B cell (primary cell): ENCODE results near the gene MINPP1. TPM values are rescaled to one million over a fixed set of nuclear protein-coding genes. Genes with fewer than 3 reads are reported as not detected.

Experiments
- ATAC-seq: fragments of 200-7000 bp; cut with Tn5 transposase; one replicate; pipeline ENCODE4 v1.10.0; 2021; ENCODE audit warnings: low read depth, mild to moderate bottlenecking, moderate number of reproducible peaks, moderate library complexity
- CTCF ChIA-PET: fragments of 350-600 bp; sonication (Branson Sonifier 250); formaldehyde crosslinking; loops from one replicate; lab custom pipeline; 2021; ENCODE audit warnings: antibody characterized with exemption, inconsistent platforms; lab: Charles Lee
- POLR2A ChIA-PET: fragments of 350-600 bp; sonication (Branson Sonifier 250); formaldehyde crosslinking; loops from one replicate; lab custom pipeline; 2021; ENCODE audit warnings: antibody characterized with exemption; lab: Charles Lee
- DNase-seq: peaks from one replicate; pipeline ENCODE4 v3.0.0; 2013
- H2AFZ ChIP-seq: 2 replicates; pipeline ENCODE4 v1.6.1; 2012; ENCODE audit warnings: mild to moderate bottlenecking, low read depth, low read length; ENCODE audit not compliant: insufficient read depth, poor library complexity, severe bottlenecking
- H3K27ac ChIP-seq, 2 donors: 1 replicate in 1 of 2; 2 replicates in 1 of 2; pipeline ENCODE4 v1.5.1; 2012 to 2013; ENCODE audit warnings: low read length in 2 of 2, mild to moderate bottlenecking in 2 of 2, moderate library complexity in 1 of 2
- H3K27me3 ChIP-seq, 4 experiments: fragments of 200-600 bp in 1 of 4; sonication (generic) in 1 of 4; replicated peaks in 1 of 4; 1 replicate in 2 of 4; 2 replicates in 2 of 4; pipeline versions ENCODE4 v1.6.1 to v1.7.0; 2013 to 2016; ENCODE audit warnings: low read length in 3 of 4, mild to moderate bottlenecking in 2 of 4, mixed read lengths in 1 of 4, moderate library complexity in 1 of 4; ENCODE audit not compliant: insufficient read depth in 4 of 4, control insufficient read depth in 3 of 4; ENCODE audit errors: control extremely low read depth in 1 of 4
- H3K36me3 ChIP-seq, 2 experiments: replicated peaks in 1 of 2; 1 replicate in 1 of 2; 2 replicates in 1 of 2; pipeline versions ENCODE4 v1.6.1 to v1.7.1; 2013; ENCODE audit warnings: low read length in 1 of 2; ENCODE audit not compliant: insufficient read depth in 2 of 2, control insufficient read depth in 1 of 2; ENCODE audit errors: control extremely low read depth in 1 of 2, extremely low read depth in 1 of 2
- H3K4me1 ChIP-seq, 2 donors: fragments of 200-600 bp in 1 of 2; sonication (generic) in 1 of 2; 1 replicate in 1 of 2; 2 replicates in 1 of 2; pipeline versions ENCODE4 v1.5.1 to v1.6.1; 2013 to 2017; ENCODE audit warnings: low read length in 2 of 2; ENCODE audit not compliant: control insufficient read depth in 2 of 2, insufficient read depth in 2 of 2
- H3K4me2 ChIP-seq: replicated peaks from 2 replicates; pipeline ENCODE3; 2012; ENCODE audit warnings: mild to moderate bottlenecking, low read depth, low read length; ENCODE audit not compliant: poor library complexity, severe bottlenecking
- H3K4me3 ChIP-seq, 5 experiments: fragments of 200-600 bp in 1 of 5; sonication (generic) in 1 of 5; 1 replicate in 3 of 5; 2 replicates in 2 of 5; pipeline versions ENCODE4 v1.5.1 to v1.7.0; 2011 to 2016; ENCODE audit warnings: low read length in 4 of 5, mild to moderate bottlenecking in 4 of 5, low read depth in 2 of 5, control low read depth in 1 of 5, moderate library complexity in 1 of 5; ENCODE audit not compliant: insufficient read depth in 1 of 5; ENCODE audit errors: control extremely low read depth in 1 of 5, extremely low read depth in 1 of 5
- H3K79me2 ChIP-seq: fragments of 200-600 bp; sonication (generic); one replicate; pipeline ENCODE4 v1.6.0; 2016; ENCODE audit warnings: low read length; ENCODE audit not compliant: control insufficient read depth, insufficient read depth
- H3K9ac ChIP-seq: fragments of 200-600 bp; sonication (generic); 2 replicates; pipeline ENCODE4 v1.6.1; 2017; ENCODE audit warnings: mild to moderate bottlenecking, low read length, moderate library complexity
- H3K9me3 ChIP-seq, 3 donors: one replicate each; pipeline versions ENCODE4 v1.6.1 to v1.7.1; 2013; ENCODE audit warnings: low read length in 2 of 3; ENCODE audit not compliant: control insufficient read depth in 2 of 3, insufficient read depth in 1 of 3; ENCODE audit errors: control extremely low read depth in 1 of 3
- H4K20me1 ChIP-seq: 2 replicates; pipeline ENCODE4 v1.6.0; 2012; ENCODE audit warnings: mild to moderate bottlenecking, low read length; ENCODE audit not compliant: insufficient read depth, control insufficient read depth, poor library complexity, severe bottlenecking
- H3K27ac Mint-ChIP-seq: one replicate; pipeline ENCODE4 v1.8.0; 2021; ENCODE audit warnings: mixed read lengths
- H3K27me3 Mint-ChIP-seq: one replicate; pipeline ENCODE4 v1.8.0; 2021; ENCODE audit warnings: mixed read lengths
- H3K4me1 Mint-ChIP-seq: one replicate; pipeline ENCODE4 v1.8.0; 2021; ENCODE audit warnings: mixed read lengths
- H3K4me3 Mint-ChIP-seq: one replicate; pipeline ENCODE4 v1.8.0; 2021; ENCODE audit warnings: mixed read lengths
- H3K9me3 Mint-ChIP-seq: one replicate; pipeline ENCODE4 v1.8.0; 2022; ENCODE audit warnings: mixed read lengths; ENCODE audit not compliant: insufficient read depth
- CTCF ChIP-seq: fragments of 200-600 bp; IDR thresholded peaks from one replicate; pipeline ENCODE4 v1.8.0; 2022; ENCODE audit warnings: antibody characterized with exemption, mild to moderate bottlenecking
- EZH2 ChIP-seq: IDR thresholded peaks from 2 replicates; pipeline ENCODE4 v1.6.1; 2012; ENCODE audit warnings: borderline replicate concordance, low read depth, mild to moderate bottlenecking, moderate library complexity, low read length; ENCODE audit not compliant: insufficient read depth, poor library complexity, severe bottlenecking
- WGBS: methylation state at CpG from one replicate; pipeline ENCODE4 v1.1.5; 2013; ENCODE audit warnings: missing lambda C conversion rate; ENCODE audit not compliant: insufficient coverage; 5-methylcytosine and 5-hydroxymethylcytosine counted together
- intact Hi-C: fragments of 100-400 bp; cut with micrococcal nuclease; formaldehyde crosslinking; loops from one replicate; pipeline ENCODE4 v1.10.0; 2022
- polyA plus RNA-seq: library from polyadenylated mRNA; depleted of rRNA; stranded (reverse); fragments of >200 nt; gene quantifications from 2 replicates; pipeline ENCODE4 v1.2.3, GENCODE V29; 2012
- total RNA-seq, 2 donors: library from RNA; stranded (reverse); fragments of 120-200 nt in 1 of 2; gene quantifications; 1 replicate in 1 of 2; 2 replicates in 1 of 2; pipeline versions ENCODE4 v1.2.3 to v1.2.4, GENCODE V29; 2013 to 2022

The MINPP1 gene
- total and polyA plus RNA-seq, 2 donors (not counting 1 experiment from before 2014, with no cell fraction given) = 2.7 to 9.4 TPM

- TF ChIP-seq EZH2 (no peak), CTCF (no peak)
- Mint-ChIP-seq H3K4me1 (no peaks in the 10 kb centered on the region), H3K9me3 (peaks cover 5% of the 10 kb centered on the region), H3K27ac (no peak overlapping the region), H3K4me3 (no peak overlapping the region), H3K27me3 (peaks cover 28% of the 10 kb centered on the region)
- H3K9ac ChIP-seq = no peak overlapping the region
- H3K27me3 ChIP-seq = no peaks in the 10 kb centered on the region
- H3K4me2 ChIP-seq = no peak overlapping the region
- H3K27ac ChIP-seq = no peak overlapping the region
- H3K4me3 ChIP-seq = no peak overlapping the region
- no peaks in the 10 kb centered on the region for H3K4me1 ChIP-seq
- no peaks in the 10 kb centered on the region for H3K79me2 ChIP-seq
- no CpG with 5 or more reads among the region's 1 CpG for WGBS
- CTCF ChIA-PET = no interaction called here
- DNase-seq (no peak), ATAC-seq (no peak)
- H3K9me3 ChIP-seq = no peaks in the 10 kb centered on the region
- POLR2A ChIA-PET = interaction anchor here (0.6 kb wide), 1 partner anchor 262 kb away, joined by 3 read pairs; no protein-coding TSS in a partner anchor
- H2AFZ ChIP-seq = no peak overlapping the region
- no peaks in the 10 kb centered on the region for H3K36me3 ChIP-seq
- no peaks in the 10 kb centered on the region for H4K20me1 ChIP-seq
- intact Hi-C loops = no loop called here
Measured at GRCh38 chr10:87579563-87579962, 74.9 kb downstream of the MINPP1 start.

GRCh38 chr10:87580016-87580415, 75.3 kb downstream of the MINPP1 start:
- no peak overlapping the region for H3K9ac ChIP-seq
- no peaks in the 10 kb centered on the region for H3K36me3 ChIP-seq
- H3K27me3 Mint-ChIP-seq = peaks cover 28% of the 10 kb centered on the region
- TF ChIP-seq CTCF (no peak), EZH2 (no peak)
- no peak overlapping the region for H3K27ac ChIP-seq
- no peak overlapping the region for H3K27ac Mint-ChIP-seq
- ChIA-PET CTCF (no interaction called here), POLR2A (interaction anchor here (0.6 kb wide), 1 partner anchor 261 kb away, joined by 3 read pairs; no protein-coding TSS in a partner anchor)
- no peaks in the 10 kb centered on the region for H3K4me1 Mint-ChIP-seq
- H3K4me1 ChIP-seq = no peaks in the 10 kb centered on the region
- no peaks in the 10 kb centered on the region for H3K9me3 ChIP-seq
- intact Hi-C loops = no loop called here
- peaks cover 5% of the 10 kb centered on the region for H3K9me3 Mint-ChIP-seq
- no peak overlapping the region for H3K4me3 ChIP-seq
- no peaks in the 10 kb centered on the region for H3K27me3 ChIP-seq
- WGBS = no CpG with 5 or more reads among the region's 1 CpG
- H4K20me1 ChIP-seq = no peaks in the 10 kb centered on the region
- no peaks in the 10 kb centered on the region for H3K79me2 ChIP-seq
- no peak overlapping the region for H2AFZ ChIP-seq
- no peak overlapping the region for H3K4me2 ChIP-seq
- ATAC-seq (no peak), DNase-seq (no peak)
- no peak overlapping the region for H3K4me3 Mint-ChIP-seq
